Keratinocyte (primary cell): ENCODE measurements around the gene LCE3E. TPM values are rescaled to one million over a fixed set of nuclear protein-coding genes. Genes with fewer than 3 reads are reported as not detected.

Experiments
- DNase-seq: peaks from one replicate; pipeline ENCODE4 v3.0.0-alpha.2; 2011; ENCODE audit warnings: low read depth, missing footprints, low spot score
- FAIRE-seq: peaks from 2 replicates; lab custom pipeline; 2011; peaks lifted over from hg19 to GRCh38; lab: Jason Lieb, UNC
- H2AFZ ChIP-seq: 2 replicates; pipeline ENCODE4 v1.6.0; 2012; ENCODE audit warnings: low read length, control low read depth, inconsistent platforms; ENCODE audit not compliant: control insufficient read depth
- H3K27ac ChIP-seq: 2 replicates; pipeline ENCODE4 v1.5.1; 2011; ENCODE audit warnings: low read length; ENCODE audit not compliant: control insufficient read depth, insufficient read depth
- H3K27me3 ChIP-seq: 3 replicates; pipeline ENCODE4 v1.6.0; 2011; ENCODE audit warnings: low read length; ENCODE audit not compliant: control insufficient read depth, insufficient read depth; ENCODE audit errors: extremely low read depth
- H3K36me3 ChIP-seq, 2 experiments: 2 replicates in 1 of 2; 3 replicates in 1 of 2; pipeline ENCODE4 v1.5.1; 2011; ENCODE audit warnings: low read length in 2 of 2, mild to moderate bottlenecking in 1 of 2; ENCODE audit not compliant: control insufficient read depth in 2 of 2, insufficient read depth in 2 of 2; ENCODE audit errors: extremely low read depth in 1 of 2
- H3K4me1 ChIP-seq: 3 replicates; pipeline ENCODE4 v1.5.1; 2011; ENCODE audit warnings: low read length; ENCODE audit not compliant: control insufficient read depth, insufficient read depth; ENCODE audit errors: extremely low read depth
- H3K4me2 ChIP-seq: 3 replicates; pipeline ENCODE4 v1.6.0; 2011; ENCODE audit warnings: low read depth, low read length; ENCODE audit not compliant: control insufficient read depth, insufficient read depth; ENCODE audit errors: extremely low read depth
- H3K4me3 ChIP-seq, 3 experiments: fragments of 200-600 bp in 1 of 3; sonication (generic) in 1 of 3; 2 replicates in 2 of 3; 3 replicates in 1 of 3; pipeline ENCODE4 v1.5.1; 2011 to 2016; ENCODE audit warnings: low read length in 3 of 3, mild to moderate bottlenecking in 3 of 3, control low read depth in 2 of 3, inconsistent platforms in 1 of 3, low read depth in 1 of 3, mixed read lengths in 1 of 3, mixed run types in 1 of 3, moderate library complexity in 1 of 3; ENCODE audit not compliant: control insufficient read depth in 2 of 3, insufficient read depth in 2 of 3; ENCODE audit errors: extremely low read depth in 1 of 3
- H3K79me2 ChIP-seq: 2 replicates; pipeline ENCODE4 v1.6.0; 2012; ENCODE audit warnings: low read length; ENCODE audit not compliant: control insufficient read depth, insufficient read depth
- H3K9ac ChIP-seq: 3 replicates; pipeline ENCODE4 v1.6.0; 2011; ENCODE audit warnings: low read length; ENCODE audit not compliant: control insufficient read depth, insufficient read depth; ENCODE audit errors: extremely low read depth
- H3K9me1 ChIP-seq: 3 replicates; pipeline ENCODE4 v1.6.0; 2011; ENCODE audit warnings: low read length; ENCODE audit not compliant: control insufficient read depth, insufficient read depth; ENCODE audit errors: extremely low read depth
- H3K9me3 ChIP-seq: 2 replicates; pipeline ENCODE4 v1.5.1; 2012; ENCODE audit warnings: low read depth, low read length; ENCODE audit not compliant: control insufficient read depth
- H4K20me1 ChIP-seq: 3 replicates; pipeline ENCODE4 v1.6.0; 2011; ENCODE audit warnings: low read length; ENCODE audit not compliant: control insufficient read depth, insufficient read depth; ENCODE audit errors: extremely low read depth
- EZH2 ChIP-seq: IDR thresholded peaks from one replicate; pipeline ENCODE4 v1.6.1; 2012; ENCODE audit warnings: inconsistent platforms, mild to moderate bottlenecking, low read length, moderate library complexity
- dilution Hi-C: fragments of 300-500 bp; cut with MboI; formaldehyde crosslinking; loops from one replicate; pipeline ENCODE4 v1.7.0; 2020; ENCODE audit warnings: low sequenced_read_pairs; ENCODE audit not compliant: extremely low pct_ligation_motif_present
- polyA plus RNA-seq, 5 experiments: library from polyadenylated mRNA; depleted of rRNA in 3 of 5; stranded (reverse) in 3 of 5; stranded (forward) in 1 of 5; unstranded in 1 of 5; fragments of >200 nt; gene quantifications; 1 replicate in 1 of 5; 2 replicates in 3 of 5; 3 replicates in 1 of 5; pipeline versions ENCODE4 v1.2.1 to v1.2.3, GENCODE V29; 2011 to 2012; ENCODE audit warnings: missing spikeins in 2 of 5, low read depth in 1 of 5, low replicate concordance in 1 of 5
- TF ChIP-seq, protein P1 (sequence below), 3 experiments: IDR thresholded peaks in 1 of 3; conservative IDR thresholded peaks in 1 of 3; optimal IDR thresholded peaks in 1 of 3; 2 replicates in 2 of 3; 3 replicates in 1 of 3; pipeline versions ENCODE3 to v1.5.1; 2011; ENCODE audit warnings: low read length in 3 of 3, mild to moderate bottlenecking in 3 of 3, moderate library complexity in 2 of 3, control low read depth in 1 of 3, inconsistent platforms in 1 of 3; ENCODE audit not compliant: insufficient read depth in 2 of 3; ENCODE audit errors: extremely low read depth in 1 of 3

Gene LCE3E
- polyA plus RNA-seq, 1 donor (not counting 4 experiments of a cell fraction or from before 2014, with no cell fraction given): 2.2 TPM

- no peaks in the 10 kb centered on the region for H3K4me1 ChIP-seq
- H3K27me3 ChIP-seq: no peaks in the 10 kb centered on the region
- no peak within 1 kb of the TSS for H3K4me3 ChIP-seq
- H3K9ac ChIP-seq: no peak within 1 kb of the TSS
- H3K36me3 ChIP-seq: no peaks in the 10 kb centered on the region
- dilution Hi-C loops: no loop called here
- FAIRE-seq (no peak), DNase-seq (no peak)
- no peak within 1 kb of the TSS for H2AFZ ChIP-seq
- H3K79me2 ChIP-seq: no peaks in the 10 kb centered on the region
- TF ChIP-seq, protein P1, sequence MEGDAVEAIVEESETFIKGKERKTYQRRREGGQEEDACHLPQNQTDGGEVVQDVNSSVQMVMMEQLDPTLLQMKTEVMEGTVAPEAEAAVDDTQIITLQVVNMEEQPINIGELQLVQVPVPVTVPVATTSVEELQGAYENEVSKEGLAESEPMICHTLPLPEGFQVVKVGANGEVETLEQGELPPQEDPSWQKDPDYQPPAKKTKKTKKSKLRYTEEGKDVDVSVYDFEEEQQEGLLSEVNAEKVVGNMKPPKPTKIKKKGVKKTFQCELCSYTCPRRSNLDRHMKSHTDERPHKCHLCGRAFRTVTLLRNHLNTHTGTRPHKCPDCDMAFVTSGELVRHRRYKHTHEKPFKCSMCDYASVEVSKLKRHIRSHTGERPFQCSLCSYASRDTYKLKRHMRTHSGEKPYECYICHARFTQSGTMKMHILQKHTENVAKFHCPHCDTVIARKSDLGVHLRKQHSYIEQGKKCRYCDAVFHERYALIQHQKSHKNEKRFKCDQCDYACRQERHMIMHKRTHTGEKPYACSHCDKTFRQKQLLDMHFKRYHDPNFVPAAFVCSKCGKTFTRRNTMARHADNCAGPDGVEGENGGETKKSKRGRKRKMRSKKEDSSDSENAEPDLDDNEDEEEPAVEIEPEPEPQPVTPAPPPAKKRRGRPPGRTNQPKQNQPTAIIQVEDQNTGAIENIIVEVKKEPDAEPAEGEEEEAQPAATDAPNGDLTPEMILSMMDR (optimal IDR thresholded peaks at IDR 0.05 in 1 of 3, IDR thresholded peaks at IDR 0.05 in 1 of 3, conservative IDR thresholded peaks at IDR 0.05 in 1 of 3; ENCODE audit: extremely low read depth in 1 of 3, insufficient read depth in 2 of 3, low read length in 3 of 3): no peak
- no peak for TF ChIP-seq EZH2
- H3K4me2 ChIP-seq: no peak within 1 kb of the TSS
- H4K20me1 ChIP-seq: no peaks in the 10 kb centered on the region
- H3K9me3 ChIP-seq: no peaks in the 10 kb centered on the region
- H3K27ac ChIP-seq: no peak within 1 kb of the TSS
- H3K9me1 ChIP-seq: no peaks in the 10 kb centered on the region
Observed at GRCh38 chr1:152599934-152600333, 33.4 kb upstream of the LCE3E start, which contains the start of gene LCE3C. Gene LCE3C, plus strand, starts transcription at chr1:152600234. Its CDS starts 498 bp downstream, at chr1:152600732.

DNA sequence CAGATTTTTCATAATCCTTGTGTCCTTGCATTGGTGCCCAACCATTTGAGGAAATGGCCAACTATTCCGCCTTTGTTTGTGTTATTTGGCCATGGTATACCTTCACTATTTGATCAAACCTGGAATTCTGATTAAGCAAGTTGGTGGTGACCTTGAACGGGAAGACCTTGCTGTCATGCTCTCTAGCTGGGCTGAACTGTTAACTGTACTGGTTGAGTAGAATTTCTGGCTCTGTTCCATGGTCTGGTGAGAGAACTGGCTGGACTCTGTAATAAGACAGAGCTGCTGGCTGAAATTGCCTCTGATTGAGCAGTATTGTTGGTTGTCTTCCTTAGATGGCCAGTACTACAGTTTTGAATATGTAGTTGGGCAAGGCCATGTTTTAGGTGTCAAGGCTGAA is 30.4 kb upstream of the LCE3E start:
- H3K27ac ChIP-seq: no peak overlapping the region
- no peaks in the 10 kb centered on the region for H3K36me3 ChIP-seq
- no peaks in the 10 kb centered on the region for H3K27me3 ChIP-seq
- H3K4me2 ChIP-seq: no peak overlapping the region
- dilution Hi-C loops: no loop called here
- H4K20me1 ChIP-seq: no peaks in the 10 kb centered on the region
- no peak overlapping the region for H2AFZ ChIP-seq
- H3K79me2 ChIP-seq: no peaks in the 10 kb centered on the region
- H3K4me3 ChIP-seq: no peak overlapping the region
- H3K9me1 ChIP-seq: no peaks in the 10 kb centered on the region
- no peak overlapping the region for H3K9ac ChIP-seq
- FAIRE-seq: no peak
- no peaks in the 10 kb centered on the region for H3K4me1 ChIP-seq
- no peaks in the 10 kb centered on the region for H3K9me3 ChIP-seq
- DNase-seq: no peak
- TF ChIP-seq, protein P1 (optimal IDR thresholded peaks at IDR 0.05 in 1 of 3, IDR thresholded peaks at IDR 0.05 in 1 of 3, conservative IDR thresholded peaks at IDR 0.05 in 1 of 3; ENCODE audit: extremely low read depth in 1 of 3, insufficient read depth in 2 of 3, low read length in 3 of 3): no peak
- no peak for TF ChIP-seq EZH2
